Esophagus squamous epithelium (tissue), 5 donors: Measurements from ENCODE around the gene PHACTR1. TPM values are rescaled to one million over a fixed set of nuclear protein-coding genes. Genes with fewer than 3 reads are reported as not detected.

Source experiments
- DNase-seq: peaks from one replicate; lab custom pipeline; 2025; lab: John Stamatoyannopoulos, UW
- H3K27ac ChIP-seq, 4 donors: fragments of 200-600 bp; sonication (generic); one replicate each; pipeline ENCODE4 v1.5.1; 2016 to 2019; ENCODE audit warnings: mild to moderate bottlenecking in 1 of 4
- H3K27me3 ChIP-seq, 4 donors: fragments of 200-600 bp; sonication (generic); 1 replicate in 3 of 4; 2 replicates in 1 of 4; pipeline versions ENCODE4 v1.5.1 to v1.6.0; 2017 to 2021; ENCODE audit warnings: antibody characterized with exemption in 1 of 4
- H3K36me3 ChIP-seq, 3 donors: fragments of 200-600 bp; sonication (generic); one replicate each; pipeline ENCODE4 v1.5.1; 2016 to 2019
- H3K4me1 ChIP-seq, 3 donors: fragments of 200-600 bp; sonication (generic); one replicate each; pipeline ENCODE4 v1.5.1; 2017 to 2019
- H3K4me3 ChIP-seq, 4 donors: fragments of 200-600 bp; sonication (generic); 1 replicate in 3 of 4; 2 replicates in 1 of 4; pipeline ENCODE4 v1.5.1; 2016 to 2019; ENCODE audit warnings: mild to moderate bottlenecking in 2 of 4, moderate library complexity in 1 of 4
- H3K9me3 ChIP-seq, 3 donors: fragments of 200-600 bp; sonication (generic); one replicate each; pipeline ENCODE4 v1.5.1; 2016 to 2019
- CTCF ChIP-seq, 6 experiments: fragments of 450-650 bp in 4 of 6; fragments of 200-600 bp in 2 of 6; sonication (generic) in 2 of 6; IDR thresholded peaks; one replicate each; pipeline ENCODE4 v1.5.1; 2016 to 2019; ENCODE audit warnings: antibody characterized with exemption in 6 of 6, mild to moderate bottlenecking in 4 of 6, moderate library complexity in 4 of 6
- POLR2A ChIP-seq, 4 donors: fragments of 450-650 bp; IDR thresholded peaks; one replicate each; pipeline ENCODE4 v1.6.1; 2017; ENCODE audit warnings: antibody characterized with exemption in 4 of 4, mild to moderate bottlenecking in 4 of 4, moderate library complexity in 3 of 4
- WGBS, 2 donors: methylation state at CpG; one replicate each; pipeline ENCODE4 v1.1.5; 2018; 5-methylcytosine and 5-hydroxymethylcytosine counted together
- intact Hi-C: fragments of 100-400 bp; cut with DNase I; formaldehyde crosslinking; loops from one replicate; pipeline ENCODE4 v1.15.0; 2022
- total RNA-seq, 4 donors: library from RNA; depleted of rRNA; stranded (reverse); fragments of >200 nt; gene quantifications; one replicate each; pipeline ENCODE4 v1.1.0, GENCODE V29; 2016
- donor health status: DM: yes; HTN: yes; CAD: no.

The PHACTR1 gene
- total RNA-seq, 4 donors from 2014 or later, result 1.5 to 7.2 (median 4.5) TPM

- TF ChIP-seq CTCF (IDR thresholded peaks at IDR 0.05) (no peak), POLR2A (IDR thresholded peaks at IDR 0.05) (no peak)
- Histone ChIP-seq H3K27me3 (peaks cover 0 to 42% (median 0%) of the 10 kb centered on the region in 4 donors), H3K4me1 (no peaks in the 10 kb centered on the region), H3K4me3 (no peak overlapping the region), H3K36me3 (no peaks in the 10 kb centered on the region), H3K27ac (no peak overlapping the region), H3K9me3 (no peaks in the 10 kb centered on the region)
- 51 to 53% methylated on average over 6 of the region's 6 CpGs for WGBS, 2 donors
- intact Hi-C loops, result no loop called here
- no peak for DNase-seq
These were observed 150.0 kb downstream of the PHACTR1 start for GRCh38 chr6:12866422-12867029.

DNA sequence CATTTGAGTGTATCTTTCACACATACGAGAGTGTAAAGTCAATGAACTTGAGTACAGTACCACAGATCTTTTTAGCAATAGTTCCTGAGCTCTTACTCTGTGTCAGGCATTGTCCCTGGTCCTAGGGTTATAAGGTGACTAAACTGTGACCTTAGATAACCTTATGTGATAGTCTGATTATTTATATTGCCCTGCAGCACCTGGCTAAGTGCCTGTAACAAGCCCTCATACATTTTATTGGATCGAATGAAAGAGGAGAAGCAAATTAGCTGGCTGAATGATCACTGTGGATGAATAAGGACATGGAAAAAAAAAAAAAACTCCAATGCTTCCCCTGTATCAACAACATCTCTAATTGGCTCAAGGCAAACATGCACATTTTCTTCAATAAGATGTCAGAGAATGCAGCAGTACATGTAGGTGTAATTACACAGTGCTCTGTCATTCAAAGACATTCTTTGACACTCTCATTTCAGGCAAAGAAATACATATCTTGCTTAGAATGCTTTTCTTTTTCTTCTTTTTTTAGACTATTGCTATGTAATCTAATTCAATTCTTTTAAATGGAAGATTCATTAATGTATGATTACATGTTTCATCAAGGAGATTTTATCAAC lies 153.4 kb downstream of the PHACTR1 start:
- no peak overlapping the region for H3K4me3 ChIP-seq
- no peaks in the 10 kb centered on the region for H3K36me3 ChIP-seq
- 49 to 56% methylated on average over 2 of the region's 2 CpGs for WGBS, 2 donors
- intact Hi-C loops, result no loop called here
- H3K27ac ChIP-seq, result no peak overlapping the region
- no peak for TF ChIP-seq POLR2A (IDR thresholded peaks at IDR 0.05)
- no peak for TF ChIP-seq CTCF (IDR thresholded peaks at IDR 0.05)
- no peaks in the 10 kb centered on the region for H3K9me3 ChIP-seq
- no peaks in the 10 kb centered on the region for H3K4me1 ChIP-seq
- no peak for DNase-seq
- H3K27me3 ChIP-seq, result peaks cover 0 to 43% (median 0%) of the 10 kb centered on the region in 4 donors

GRCh38 chr6:12873691-12874090 lies 157.1 kb downstream of the PHACTR1 start:
- Histone ChIP-seq H3K4me1 (no peaks in the 10 kb centered on the region), H3K27me3 (peaks cover 0 to 39% (median 0%) of the 10 kb centered on the region in 4 donors), H3K36me3 (no peaks in the 10 kb centered on the region), H3K27ac (no peak overlapping the region), H3K4me3 (no peak overlapping the region), H3K9me3 (no peaks in the 10 kb centered on the region)
- no peak for DNase-seq
- no peak for TF ChIP-seq POLR2A (IDR thresholded peaks at IDR 0.05)
- TF ChIP-seq CTCF (IDR thresholded peaks at IDR 0.05), result no peak
- intact Hi-C loops, result no loop called here

DNA sequence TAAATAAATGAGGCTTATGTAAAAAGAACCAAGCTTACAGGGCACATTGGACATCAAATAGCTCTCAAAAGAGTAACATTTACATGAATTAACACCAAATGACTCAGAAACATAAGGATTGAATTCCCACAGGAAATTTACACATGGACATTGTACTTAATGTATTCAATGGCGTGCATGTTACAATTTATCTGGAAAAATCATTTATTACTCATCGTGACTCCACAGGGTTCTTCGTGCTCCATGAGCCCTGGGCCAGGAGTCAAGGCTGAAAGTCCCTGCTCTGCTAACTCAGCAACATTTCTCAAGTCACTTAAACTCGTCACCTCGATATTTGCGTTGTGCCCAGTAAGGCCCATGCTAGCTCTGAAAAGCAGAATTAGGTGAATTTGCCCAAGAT lies 158.5 kb downstream of the PHACTR1 start:
- H3K27me3 ChIP-seq, result peaks cover 0 to 32% (median 0%) of the 10 kb centered on the region in 4 donors
- H3K4me1 ChIP-seq, result no peaks in the 10 kb centered on the region
- no peak for TF ChIP-seq POLR2A (IDR thresholded peaks at IDR 0.05)
- TF ChIP-seq CTCF (IDR thresholded peaks at IDR 0.05), result no peak
- no peaks in the 10 kb centered on the region for H3K9me3 ChIP-seq
- intact Hi-C loops, result no loop called here
- no peak for DNase-seq
- WGBS, 2 donors, result 58 to 66% methylated on average over 6 of the region's 6 CpGs
- H3K36me3 ChIP-seq, result no peaks in the 10 kb centered on the region
- H3K27ac ChIP-seq, result no peak overlapping the region
- H3K4me3 ChIP-seq, result no peak overlapping the region

DNA sequence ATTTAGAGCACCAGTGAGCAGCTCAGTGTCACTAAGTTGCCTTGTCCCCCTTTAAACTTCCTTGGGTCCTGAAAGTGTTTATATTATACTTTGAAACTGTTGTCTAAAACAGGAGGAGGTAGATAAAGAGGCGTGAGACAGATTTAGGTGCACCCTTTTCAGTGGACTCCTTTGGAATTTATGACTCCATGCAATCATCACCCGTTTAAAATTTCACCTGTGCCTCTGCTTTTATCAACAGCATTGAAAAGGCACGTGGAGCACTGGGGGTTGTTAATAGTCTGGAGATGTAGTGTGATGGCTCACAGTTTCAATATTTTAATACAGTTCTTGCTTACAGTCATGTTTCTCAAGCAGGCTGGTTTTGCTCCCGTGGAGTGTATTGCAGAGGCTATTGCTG lies 162.2 kb downstream of the PHACTR1 start:
- no peak overlapping the region for H3K4me3 ChIP-seq
- no peak overlapping the region for H3K27ac ChIP-seq
- H3K9me3 ChIP-seq, result no peaks in the 10 kb centered on the region
- TF ChIP-seq POLR2A (IDR thresholded peaks at IDR 0.05), result no peak
- TF ChIP-seq CTCF (IDR thresholded peaks at IDR 0.05), result no peak
- H3K27me3 ChIP-seq, result peaks cover 0 to 37% (median 0%) of the 10 kb centered on the region in 4 donors
- no peak for DNase-seq
- WGBS, 2 donors, result 54 to 63% methylated on average over 4 of the region's 4 CpGs
- intact Hi-C loops, result no loop called here
- H3K4me1 ChIP-seq, result no peaks in the 10 kb centered on the region
- no peaks in the 10 kb centered on the region for H3K36me3 ChIP-seq
